ENCODE measurements around the gene PRF1. TPM values are rescaled to one million over a fixed set of nuclear protein-coding genes. Genes with fewer than 3 reads are reported as not detected.

Gene PRF1
- total and polyA plus RNA-seq, 4 donors: 2.5 to 3.1 (median 2.8) TPM

DNA sequence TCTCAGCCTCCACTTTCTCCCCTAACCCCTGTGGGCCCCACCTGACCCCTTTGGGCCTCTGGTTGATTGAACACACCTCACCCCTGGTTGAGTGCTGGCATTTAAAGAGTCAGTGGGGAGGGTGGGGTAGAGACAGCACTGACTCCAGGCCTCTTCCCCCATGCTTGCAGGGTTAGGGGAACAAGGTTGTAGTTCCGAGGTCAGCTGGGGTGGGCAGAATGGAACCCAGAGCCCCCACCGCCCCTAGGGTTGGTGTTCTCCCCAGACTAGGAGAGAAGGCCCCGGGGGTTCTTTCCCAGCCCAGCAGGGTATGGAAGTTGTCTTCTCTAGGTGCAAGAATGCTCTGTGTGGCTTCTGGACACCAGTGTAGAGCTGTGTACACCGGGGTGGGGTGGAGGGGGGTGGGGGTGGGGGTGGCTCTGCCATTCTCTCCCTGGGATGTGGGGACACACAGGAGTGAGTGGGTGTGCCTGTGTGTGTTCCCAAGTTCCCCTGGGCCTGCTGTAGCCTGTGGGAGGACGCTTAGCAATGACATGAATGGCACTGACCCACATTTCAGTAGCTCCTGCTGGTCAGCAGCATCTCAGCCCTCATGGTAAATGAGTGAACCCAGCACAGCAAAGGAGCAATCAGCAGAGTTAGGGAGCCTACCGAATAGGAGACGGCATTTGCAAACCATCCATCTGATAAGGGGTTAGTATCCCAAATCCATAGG, 33.6 kb downstream of the PRF1 start:
- no peaks in the 10 kb centered on the region for H3K36me3 ChIP-seq (ENCODE audit: control insufficient read depth in 4 of 4, insufficient read depth in 3 of 4, low read depth in 1 of 4, low read length in 3 of 4)
- 91% methylated on average over 7 of the region's 7 CpGs for WGBS
- no peaks in the 10 kb centered on the region for H3K4me1 ChIP-seq (ENCODE audit: control insufficient read depth in 4 of 4, insufficient read depth in 4 of 4, low read length in 3 of 4)
- H3K4me3 ChIP-seq (ENCODE audit: low read depth in 1 of 3, low read length in 3 of 3): no peak overlapping the region
- TF ChIP-seq FOXA1 (IDR thresholded peaks at IDR 0.05) (no peak), SP1 (IDR thresholded peaks at IDR 0.05) (no peak), NR2F2 (IDR thresholded peaks at IDR 0.05) (no peak), HNF4A (conservative IDR thresholded peaks at IDR 0.05) (no peak), FOXA2 (IDR thresholded peaks at IDR 0.05) (no peak), CTCF (IDR thresholded peaks at IDR 0.05; ENCODE audit: low read depth, low read length, missing input control) (no peak), EGR1 (IDR thresholded peaks at IDR 0.05; ENCODE audit: low read depth in 2 of 2) (no peak)
- H3K27ac ChIP-seq (ENCODE audit: low read depth in 1 of 2, low read length in 2 of 2): no peak overlapping the region
- H3K9ac ChIP-seq (ENCODE audit: low read depth in 1 of 2, low read length in 2 of 2): no peak overlapping the region
- H3K27me3 ChIP-seq (ENCODE audit: control insufficient read depth in 4 of 4, insufficient read depth in 4 of 4, low read length in 3 of 4): no peaks in the 10 kb centered on the region
- DNase-seq (ENCODE audit: low spot score): no peak
- no peaks in the 10 kb centered on the region for H3K9me3 ChIP-seq (ENCODE audit: control insufficient read depth in 4 of 4, low read length in 3 of 4)

GRCh38 chr10:70568113-70568512, 34.4 kb downstream of the PRF1 start:
- Histone ChIP-seq H3K4me1 (ENCODE audit: control insufficient read depth in 4 of 4, insufficient read depth in 4 of 4, low read length in 3 of 4) (no peaks in the 10 kb centered on the region), H3K9me3 (ENCODE audit: control insufficient read depth in 4 of 4, low read length in 3 of 4) (no peaks in the 10 kb centered on the region), H3K27me3 (ENCODE audit: control insufficient read depth in 4 of 4, insufficient read depth in 4 of 4, low read length in 3 of 4) (no peaks in the 10 kb centered on the region), H3K36me3 (ENCODE audit: control insufficient read depth in 4 of 4, insufficient read depth in 3 of 4, low read depth in 1 of 4, low read length in 3 of 4) (no peaks in the 10 kb centered on the region), H3K4me3 (ENCODE audit: low read depth in 1 of 3, low read length in 3 of 3) (no peak overlapping the region), H3K27ac (ENCODE audit: low read depth in 1 of 2, low read length in 2 of 2) (no peak overlapping the region), H3K9ac (ENCODE audit: low read depth in 1 of 2, low read length in 2 of 2) (no peak overlapping the region)
- WGBS: 91% methylated on average over 3 of the region's 3 CpGs
- no peak for DNase-seq (ENCODE audit: low spot score)
- TF ChIP-seq FOXA1 (IDR thresholded peaks at IDR 0.05): no peak
- no peak for TF ChIP-seq HNF4A (conservative IDR thresholded peaks at IDR 0.05)
- TF ChIP-seq, protein P1, sequence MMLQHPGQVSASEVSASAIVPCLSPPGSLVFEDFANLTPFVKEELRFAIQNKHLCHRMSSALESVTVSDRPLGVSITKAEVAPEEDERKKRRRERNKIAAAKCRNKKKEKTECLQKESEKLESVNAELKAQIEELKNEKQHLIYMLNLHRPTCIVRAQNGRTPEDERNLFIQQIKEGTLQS (IDR thresholded peaks at IDR 0.05): no peak
- no peak for TF ChIP-seq RXRA (IDR thresholded peaks at IDR 0.05)
- TF ChIP-seq MAX (IDR thresholded peaks at IDR 0.05): no peak
- TF ChIP-seq JUND (IDR thresholded peaks at IDR 0.05): no peak
- no peak for TF ChIP-seq RAD21 (IDR thresholded peaks at IDR 0.05)
- no peak for TF ChIP-seq TAF1 (conservative IDR thresholded peaks at IDR 0.05)
- no peak for TF ChIP-seq SP1 (IDR thresholded peaks at IDR 0.05)
- TF ChIP-seq GABPA (IDR thresholded peaks at IDR 0.05 in 1 of 2, conservative IDR thresholded peaks at IDR 0.05 in 1 of 2): no peak

- H3K36me3 ChIP-seq (ENCODE audit: control insufficient read depth in 4 of 4, insufficient read depth in 3 of 4, low read depth in 1 of 4, low read length in 3 of 4): no peaks in the 10 kb centered on the region
- WGBS: 86% methylated on average over 4 of the region's 4 CpGs
- TF ChIP-seq FOXA2 (IDR thresholded peaks at IDR 0.05): no peak
- no peak for TF ChIP-seq SP1 (IDR thresholded peaks at IDR 0.05)
- no peak for TF ChIP-seq CTCF (IDR thresholded peaks at IDR 0.05; ENCODE audit: low read depth, low read length, missing input control)
- no peak for TF ChIP-seq YY1 (IDR thresholded peaks at IDR 0.05)
- TF ChIP-seq EGR1 (IDR thresholded peaks at IDR 0.05; ENCODE audit: low read depth in 2 of 2): no peak
- no peak for TF ChIP-seq HNF4A (conservative IDR thresholded peaks at IDR 0.05)
- TF ChIP-seq NR2F2 (IDR thresholded peaks at IDR 0.05): no peak
- TF ChIP-seq, protein P2, sequence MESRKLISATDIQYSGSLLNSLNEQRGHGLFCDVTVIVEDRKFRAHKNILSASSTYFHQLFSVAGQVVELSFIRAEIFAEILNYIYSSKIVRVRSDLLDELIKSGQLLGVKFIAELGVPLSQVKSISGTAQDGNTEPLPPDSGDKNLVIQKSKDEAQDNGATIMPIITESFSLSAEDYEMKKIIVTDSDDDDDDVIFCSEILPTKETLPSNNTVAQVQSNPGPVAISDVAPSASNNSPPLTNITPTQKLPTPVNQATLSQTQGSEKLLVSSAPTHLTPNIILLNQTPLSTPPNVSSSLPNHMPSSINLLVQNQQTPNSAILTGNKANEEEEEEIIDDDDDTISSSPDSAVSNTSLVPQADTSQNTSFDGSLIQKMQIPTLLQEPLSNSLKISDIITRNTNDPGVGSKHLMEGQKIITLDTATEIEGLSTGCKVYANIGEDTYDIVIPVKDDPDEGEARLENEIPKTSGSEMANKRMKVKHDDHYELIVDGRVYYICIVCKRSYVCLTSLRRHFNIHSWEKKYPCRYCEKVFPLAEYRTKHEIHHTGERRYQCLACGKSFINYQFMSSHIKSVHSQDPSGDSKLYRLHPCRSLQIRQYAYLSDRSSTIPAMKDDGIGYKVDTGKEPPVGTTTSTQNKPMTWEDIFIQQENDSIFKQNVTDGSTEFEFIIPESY (IDR thresholded peaks at IDR 0.05): no peak
- TF ChIP-seq GABPA (IDR thresholded peaks at IDR 0.05 in 1 of 2, conservative IDR thresholded peaks at IDR 0.05 in 1 of 2): no peak
- TF ChIP-seq, protein P3, sequence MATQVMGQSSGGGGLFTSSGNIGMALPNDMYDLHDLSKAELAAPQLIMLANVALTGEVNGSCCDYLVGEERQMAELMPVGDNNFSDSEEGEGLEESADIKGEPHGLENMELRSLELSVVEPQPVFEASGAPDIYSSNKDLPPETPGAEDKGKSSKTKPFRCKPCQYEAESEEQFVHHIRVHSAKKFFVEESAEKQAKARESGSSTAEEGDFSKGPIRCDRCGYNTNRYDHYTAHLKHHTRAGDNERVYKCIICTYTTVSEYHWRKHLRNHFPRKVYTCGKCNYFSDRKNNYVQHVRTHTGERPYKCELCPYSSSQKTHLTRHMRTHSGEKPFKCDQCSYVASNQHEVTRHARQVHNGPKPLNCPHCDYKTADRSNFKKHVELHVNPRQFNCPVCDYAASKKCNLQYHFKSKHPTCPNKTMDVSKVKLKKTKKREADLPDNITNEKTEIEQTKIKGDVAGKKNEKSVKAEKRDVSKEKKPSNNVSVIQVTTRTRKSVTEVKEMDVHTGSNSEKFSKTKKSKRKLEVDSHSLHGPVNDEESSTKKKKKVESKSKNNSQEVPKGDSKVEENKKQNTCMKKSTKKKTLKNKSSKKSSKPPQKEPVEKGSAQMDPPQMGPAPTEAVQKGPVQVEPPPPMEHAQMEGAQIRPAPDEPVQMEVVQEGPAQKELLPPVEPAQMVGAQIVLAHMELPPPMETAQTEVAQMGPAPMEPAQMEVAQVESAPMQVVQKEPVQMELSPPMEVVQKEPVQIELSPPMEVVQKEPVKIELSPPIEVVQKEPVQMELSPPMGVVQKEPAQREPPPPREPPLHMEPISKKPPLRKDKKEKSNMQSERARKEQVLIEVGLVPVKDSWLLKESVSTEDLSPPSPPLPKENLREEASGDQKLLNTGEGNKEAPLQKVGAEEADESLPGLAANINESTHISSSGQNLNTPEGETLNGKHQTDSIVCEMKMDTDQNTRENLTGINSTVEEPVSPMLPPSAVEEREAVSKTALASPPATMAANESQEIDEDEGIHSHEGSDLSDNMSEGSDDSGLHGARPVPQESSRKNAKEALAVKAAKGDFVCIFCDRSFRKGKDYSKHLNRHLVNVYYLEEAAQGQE (IDR thresholded peaks at IDR 0.05): no peak
Measured at GRCh38 chr10:70567603-70568002, 34.9 kb downstream of the PRF1 start.

More at GRCh38 chr10:70567603-70568002, 34.9 kb downstream of the PRF1 start:
- H3K9ac ChIP-seq (ENCODE audit: low read depth in 1 of 2, low read length in 2 of 2): no peak overlapping the region
- no peak for DNase-seq (ENCODE audit: low spot score)
- H3K27me3 ChIP-seq (ENCODE audit: control insufficient read depth in 4 of 4, insufficient read depth in 4 of 4, low read length in 3 of 4): no peaks in the 10 kb centered on the region
- no peaks in the 10 kb centered on the region for H3K4me1 ChIP-seq (ENCODE audit: control insufficient read depth in 4 of 4, insufficient read depth in 4 of 4, low read length in 3 of 4)
- H3K9me3 ChIP-seq (ENCODE audit: control insufficient read depth in 4 of 4, low read length in 3 of 4): no peaks in the 10 kb centered on the region
- H3K27ac ChIP-seq (ENCODE audit: low read depth in 1 of 2, low read length in 2 of 2): no peak overlapping the region
- H3K4me3 ChIP-seq (ENCODE audit: low read depth in 1 of 3, low read length in 3 of 3): no peak overlapping the region
